Superior temporal gyrus (tissue), 1 donor: ENCODE measurements around the gene RHBDD3.
A peak's percentile ranks its signal among the peaks of the same experiment; 100 is the strongest.
"Not testable (repeated sequence)": the region's sequence is repeated elsewhere in the genome, so short reads cannot be mapped to it uniquely, and the experiment has no call there.

ENCODE experiments used
- DNase-seq: peaks from one replicate; pipeline ENCODE4 v3.0.0-alpha.2; 2016; ENCODE audit errors: extremely low spot score

RHBDD3 gene

GRCh38 chr22:29251981-29252911 is 15.5 kb downstream of the RHBDD3 start:
- DNase-seq: no peak

- DNase-seq: no peak
Observed at GRCh38 chr22:29251265-29251664, 16.5 kb downstream of the RHBDD3 start.

GRCh38 chr22:29247891-29248290 is 19.9 kb downstream of the RHBDD3 start:
- DNase-seq: not testable (repeated sequence)

GRCh38 chr22:29245626-29246385 is 22.0 kb downstream of the RHBDD3 start:
- peak; percentile 84 for DNase-seq

GRCh38 chr22:29244785-29245625 is 22.8 kb downstream of the RHBDD3 start:
- no peak for DNase-seq

- DNase-seq: no peak
Observed at GRCh38 chr22:29243874-29244446, 23.8 kb downstream of the RHBDD3 start.

GRCh38 chr22:29240481-29240880 is 27.3 kb downstream of the RHBDD3 start:
- DNase-seq: not testable (repeated sequence)

- no peak for DNase-seq
Observed at GRCh38 chr22:29233277-29233877, 34.4 kb downstream of the RHBDD3 start.

GRCh38 chr22:29231971-29232959 is 35.5 kb downstream of the RHBDD3 start:
- DNase-seq: no peak

- no peak for DNase-seq
Observed at GRCh38 chr22:29230972-29231875, 36.6 kb downstream of the RHBDD3 start.

GRCh38 chr22:29226351-29226981 is 41.3 kb downstream of the RHBDD3 start:
- DNase-seq: no peak

- no peak for DNase-seq
Observed at GRCh38 chr22:29225422-29226090, 42.2 kb downstream of the RHBDD3 start.

- DNase-seq: no peak
Observed at GRCh38 chr22:29224859-29225410, 42.8 kb downstream of the RHBDD3 start.

- no peak for DNase-seq
Observed at GRCh38 chr22:29224121-29224858, 43.5 kb downstream of the RHBDD3 start.

GRCh38 chr22:29219881-29220670 is 47.7 kb downstream of the RHBDD3 start:
- DNase-seq: no peak

GRCh38 chr22:29219409-29219782 is 48.4 kb downstream of the RHBDD3 start:
- not testable (repeated sequence) for DNase-seq
